HFF-Myc (cell line): ENCODE data around the gene AKT3.

Experiments
- DNase-seq: peaks from one replicate; pipeline ENCODE4 v3.0.0-alpha.2; 2011; ENCODE audit warnings: low read depth; ENCODE audit errors: extremely low read depth
- H3K4me3 ChIP-seq: replicated peaks from 2 replicates; pipeline ENCODE4 v1.5.1; 2011; ENCODE audit warnings: low read depth, mild to moderate bottlenecking, control low read depth, low read length
- TF ChIP-seq, protein P1 (sequence below): IDR thresholded peaks from 2 replicates; pipeline ENCODE4 v1.5.1; 2012; ENCODE audit warnings: mild to moderate bottlenecking, low read depth, low read length, control low read depth; ENCODE audit errors: missing control alignments

AKT3 gene

DNA sequence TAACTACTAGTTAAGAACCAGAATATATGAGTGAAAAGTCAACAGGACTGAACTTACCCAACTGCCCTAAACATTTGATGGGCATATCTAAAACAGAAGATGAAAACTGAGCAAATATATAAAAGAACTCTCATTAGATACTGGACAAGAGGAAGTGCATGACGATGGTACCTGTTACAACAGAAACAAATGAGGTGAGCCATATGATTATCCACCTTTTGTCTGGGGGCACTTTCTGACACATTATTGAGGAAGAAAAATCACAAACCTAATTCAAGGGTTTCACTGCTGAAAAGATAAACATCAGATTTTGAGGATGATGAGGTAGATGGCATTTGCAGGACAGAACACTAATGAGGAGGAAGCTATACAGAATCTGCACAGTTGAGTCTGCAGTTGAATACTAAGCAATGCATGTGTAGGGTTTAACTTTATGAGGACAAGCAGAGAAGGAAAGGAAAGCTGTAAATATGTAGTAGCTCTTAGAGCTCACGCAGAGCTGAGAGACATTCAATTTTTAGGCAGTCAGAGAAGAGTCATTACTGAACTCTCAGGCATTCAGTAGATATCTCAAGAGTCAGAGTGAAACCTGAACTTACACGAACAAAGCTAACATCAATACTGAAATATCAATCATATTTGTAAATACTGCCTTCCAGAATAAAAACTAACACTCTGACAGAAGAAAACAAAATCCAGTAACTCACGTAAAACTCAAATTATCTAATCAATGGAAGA lies 262.1 kb downstream of the AKT3 start:
- no peak overlapping the region for H3K4me3 ChIP-seq
- DNase-seq: no peak
- TF ChIP-seq, protein P1, sequence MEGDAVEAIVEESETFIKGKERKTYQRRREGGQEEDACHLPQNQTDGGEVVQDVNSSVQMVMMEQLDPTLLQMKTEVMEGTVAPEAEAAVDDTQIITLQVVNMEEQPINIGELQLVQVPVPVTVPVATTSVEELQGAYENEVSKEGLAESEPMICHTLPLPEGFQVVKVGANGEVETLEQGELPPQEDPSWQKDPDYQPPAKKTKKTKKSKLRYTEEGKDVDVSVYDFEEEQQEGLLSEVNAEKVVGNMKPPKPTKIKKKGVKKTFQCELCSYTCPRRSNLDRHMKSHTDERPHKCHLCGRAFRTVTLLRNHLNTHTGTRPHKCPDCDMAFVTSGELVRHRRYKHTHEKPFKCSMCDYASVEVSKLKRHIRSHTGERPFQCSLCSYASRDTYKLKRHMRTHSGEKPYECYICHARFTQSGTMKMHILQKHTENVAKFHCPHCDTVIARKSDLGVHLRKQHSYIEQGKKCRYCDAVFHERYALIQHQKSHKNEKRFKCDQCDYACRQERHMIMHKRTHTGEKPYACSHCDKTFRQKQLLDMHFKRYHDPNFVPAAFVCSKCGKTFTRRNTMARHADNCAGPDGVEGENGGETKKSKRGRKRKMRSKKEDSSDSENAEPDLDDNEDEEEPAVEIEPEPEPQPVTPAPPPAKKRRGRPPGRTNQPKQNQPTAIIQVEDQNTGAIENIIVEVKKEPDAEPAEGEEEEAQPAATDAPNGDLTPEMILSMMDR: no peak

DNA sequence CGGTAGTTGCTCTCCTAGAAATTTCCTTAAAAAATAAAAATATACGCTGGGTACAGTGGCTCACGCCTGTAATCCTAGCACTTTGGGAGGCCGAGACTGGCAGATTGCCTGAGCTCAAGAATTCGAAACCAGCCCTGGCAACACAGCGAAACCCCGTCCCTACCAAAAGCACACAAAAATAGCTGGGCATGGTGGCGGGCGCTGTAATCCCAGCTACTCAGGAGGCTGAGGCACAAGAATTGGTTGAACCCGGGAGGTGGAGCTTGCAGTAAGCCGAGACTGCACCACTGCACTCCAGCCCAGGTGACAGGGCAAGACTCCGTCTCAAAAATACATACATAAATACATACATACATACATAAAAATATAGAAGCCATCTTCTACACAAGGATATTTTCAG lies 262.8 kb downstream of the AKT3 start:
- DNase-seq: no peak
- no peak overlapping the region for H3K4me3 ChIP-seq
- TF ChIP-seq, protein P1: no peak

DNA sequence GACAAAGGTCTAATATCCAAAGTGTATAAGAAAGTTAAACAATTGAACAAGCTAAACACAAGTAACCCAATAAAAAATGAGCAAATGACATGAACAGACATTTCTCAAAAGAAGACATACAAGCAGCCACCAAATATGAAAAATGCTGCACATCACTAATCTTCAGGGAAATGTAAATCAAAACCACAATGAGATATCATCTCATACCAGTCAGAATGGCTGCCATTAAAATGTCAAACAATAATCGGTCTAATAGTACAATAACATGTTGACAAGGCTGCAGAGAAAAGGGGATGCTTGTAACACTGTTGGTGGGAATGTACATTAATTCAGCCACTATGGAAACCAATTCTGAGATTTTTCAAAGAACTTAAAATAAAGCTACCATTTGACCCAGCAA lies 264.1 kb downstream of the AKT3 start:
- TF ChIP-seq, protein P1: no peak
- no peak for DNase-seq
- no peak overlapping the region for H3K4me3 ChIP-seq

DNA sequence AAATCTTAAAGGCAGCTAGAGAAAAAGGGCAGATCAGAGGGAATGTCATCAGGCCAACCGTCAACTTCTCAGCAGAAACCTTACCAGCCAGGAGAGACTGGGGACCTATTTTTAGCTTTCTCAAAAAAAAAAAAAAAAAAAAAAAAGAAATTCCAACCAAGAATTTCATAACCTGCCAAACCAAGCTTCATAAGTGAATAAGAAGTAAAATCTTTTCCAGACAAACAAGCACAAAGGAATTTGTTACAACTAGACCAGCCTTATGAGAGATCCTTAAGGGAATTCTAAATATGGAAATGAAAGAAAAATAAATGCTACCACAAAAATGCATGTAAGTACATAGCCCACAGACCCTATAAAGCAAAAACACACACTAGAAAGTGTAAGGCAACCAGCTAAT lies 267.7 kb downstream of the AKT3 start:
- no peak for DNase-seq
- TF ChIP-seq, protein P1: no peak
- no peak overlapping the region for H3K4me3 ChIP-seq

DNA sequence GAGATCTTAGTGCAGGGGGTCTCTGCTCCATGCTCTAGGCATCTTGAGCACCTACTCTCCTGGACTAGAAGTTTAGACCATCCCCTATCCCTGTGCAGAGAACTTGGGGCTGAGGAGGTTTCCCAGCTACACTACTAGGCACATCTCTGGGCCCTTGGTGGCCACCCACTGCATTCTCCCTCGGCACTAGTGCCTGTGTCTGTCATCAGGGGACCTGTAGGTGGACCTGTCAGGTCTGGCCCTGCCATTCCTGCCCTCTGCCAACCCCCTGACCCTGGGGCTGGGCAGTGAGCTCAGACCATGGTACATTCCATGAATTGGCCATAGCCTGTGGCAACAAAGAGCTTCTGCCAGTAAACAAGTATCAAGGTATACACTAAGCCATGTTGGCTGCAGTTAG lies 269.1 kb downstream of the AKT3 start:
- TF ChIP-seq, protein P1: no peak
- H3K4me3 ChIP-seq: no peak overlapping the region
- DNase-seq: no peak

DNA sequence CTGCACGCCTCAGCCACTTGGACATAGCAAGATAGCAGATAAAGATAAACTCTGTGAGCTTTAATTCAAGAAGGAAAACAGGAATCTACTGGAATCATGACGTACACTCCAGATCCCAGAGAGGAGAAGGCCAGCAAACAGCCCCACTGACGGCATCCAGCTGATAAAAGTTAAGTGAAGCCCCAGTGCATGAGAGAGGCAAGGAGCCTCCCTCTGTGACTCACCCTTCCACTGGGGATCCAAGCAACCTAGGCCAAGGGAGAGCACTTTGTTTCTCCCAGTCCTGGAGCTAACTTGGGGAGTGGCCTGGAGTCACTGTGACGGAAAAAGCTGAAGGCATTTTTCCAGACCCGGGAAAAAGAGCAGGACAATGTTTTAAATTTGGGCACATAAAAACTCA lies 270.0 kb downstream of the AKT3 start:
- TF ChIP-seq, protein P1: no peak
- no peak for DNase-seq
- no peak overlapping the region for H3K4me3 ChIP-seq

DNA sequence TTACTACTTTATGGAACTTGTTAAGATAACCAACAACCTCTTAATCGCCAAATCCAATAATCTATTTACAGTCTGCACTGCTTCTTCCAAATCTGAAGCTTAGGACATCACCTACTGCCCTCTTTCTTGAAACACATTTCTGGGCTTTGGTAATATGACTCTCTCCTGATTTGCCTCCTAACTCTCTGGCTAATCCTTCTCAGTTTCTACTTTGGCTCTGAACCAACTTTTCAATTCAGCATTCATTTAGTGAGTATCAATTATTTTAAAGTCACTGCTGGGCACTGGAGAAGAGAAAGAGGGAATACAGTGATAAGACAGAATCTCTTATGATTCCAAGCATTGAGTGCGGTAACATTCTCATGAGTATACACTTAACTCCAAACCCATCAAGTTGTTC lies 275.0 kb downstream of the AKT3 start:
- H3K4me3 ChIP-seq: no peak overlapping the region
- DNase-seq: no peak
- TF ChIP-seq, protein P1: no peak
